ENCODE data around the gene NAPEPLD. TPM values are rescaled to one million over a fixed set of nuclear protein-coding genes. Genes with fewer than 3 reads are reported as not detected.
"Not testable (repeated sequence)": the region's sequence is repeated elsewhere in the genome, so short reads cannot be mapped to it uniquely, and the experiment has no call there.

NAPEPLD gene
- total RNA-seq, 1 donor from 2014 or later = 4.7 TPM

DNA sequence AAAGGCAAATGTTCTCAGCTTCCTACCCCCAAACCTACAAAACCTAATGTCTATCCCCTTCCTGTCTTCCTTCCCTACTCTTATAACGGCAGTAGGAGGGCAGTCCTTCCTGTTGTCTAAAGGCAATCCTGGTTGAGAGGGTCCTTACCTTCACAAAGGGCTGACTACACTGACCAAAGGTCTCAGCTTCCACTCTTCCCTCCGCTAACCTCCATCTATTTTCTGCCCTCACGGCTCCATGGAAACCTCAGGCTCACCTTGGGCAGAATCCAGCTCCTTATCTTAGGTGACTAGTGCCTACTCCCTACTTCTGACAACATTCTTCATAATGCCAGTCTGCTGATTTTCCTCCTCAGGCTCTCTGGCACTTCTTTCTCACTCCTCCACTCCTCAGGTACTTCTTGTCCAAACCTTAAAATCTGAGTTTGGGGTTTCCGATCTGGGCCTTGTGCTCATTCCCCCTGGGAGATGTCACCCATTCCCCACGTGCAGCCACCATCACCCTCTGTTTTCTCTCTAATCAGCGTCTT lies 74.8 kb downstream of the NAPEPLD start:
- no peak for DNase-seq (ENCODE audit: extremely low read depth, low read depth, low spot score)

DNA sequence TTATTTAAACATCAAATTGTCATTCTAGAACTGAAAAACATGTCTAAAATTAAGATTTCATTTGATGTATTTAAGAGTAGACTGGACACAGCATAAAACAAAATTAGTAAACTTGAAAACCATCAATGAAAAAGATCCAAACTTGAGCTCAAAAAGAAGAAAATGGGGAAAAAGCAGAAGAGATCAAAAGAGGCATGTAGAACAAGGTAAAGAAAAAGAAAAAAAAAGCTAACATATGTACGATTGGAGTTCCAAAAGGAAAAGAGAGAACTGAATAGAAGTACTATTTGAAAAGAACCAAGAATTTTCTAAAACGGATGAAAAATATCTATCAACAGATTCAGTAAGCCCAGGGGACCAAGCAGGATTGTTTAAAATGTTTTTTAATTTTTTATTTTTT lies 77.9 kb downstream of the NAPEPLD start:
- no peak for DNase-seq (ENCODE audit: extremely low read depth, low read depth, low spot score)

DNA sequence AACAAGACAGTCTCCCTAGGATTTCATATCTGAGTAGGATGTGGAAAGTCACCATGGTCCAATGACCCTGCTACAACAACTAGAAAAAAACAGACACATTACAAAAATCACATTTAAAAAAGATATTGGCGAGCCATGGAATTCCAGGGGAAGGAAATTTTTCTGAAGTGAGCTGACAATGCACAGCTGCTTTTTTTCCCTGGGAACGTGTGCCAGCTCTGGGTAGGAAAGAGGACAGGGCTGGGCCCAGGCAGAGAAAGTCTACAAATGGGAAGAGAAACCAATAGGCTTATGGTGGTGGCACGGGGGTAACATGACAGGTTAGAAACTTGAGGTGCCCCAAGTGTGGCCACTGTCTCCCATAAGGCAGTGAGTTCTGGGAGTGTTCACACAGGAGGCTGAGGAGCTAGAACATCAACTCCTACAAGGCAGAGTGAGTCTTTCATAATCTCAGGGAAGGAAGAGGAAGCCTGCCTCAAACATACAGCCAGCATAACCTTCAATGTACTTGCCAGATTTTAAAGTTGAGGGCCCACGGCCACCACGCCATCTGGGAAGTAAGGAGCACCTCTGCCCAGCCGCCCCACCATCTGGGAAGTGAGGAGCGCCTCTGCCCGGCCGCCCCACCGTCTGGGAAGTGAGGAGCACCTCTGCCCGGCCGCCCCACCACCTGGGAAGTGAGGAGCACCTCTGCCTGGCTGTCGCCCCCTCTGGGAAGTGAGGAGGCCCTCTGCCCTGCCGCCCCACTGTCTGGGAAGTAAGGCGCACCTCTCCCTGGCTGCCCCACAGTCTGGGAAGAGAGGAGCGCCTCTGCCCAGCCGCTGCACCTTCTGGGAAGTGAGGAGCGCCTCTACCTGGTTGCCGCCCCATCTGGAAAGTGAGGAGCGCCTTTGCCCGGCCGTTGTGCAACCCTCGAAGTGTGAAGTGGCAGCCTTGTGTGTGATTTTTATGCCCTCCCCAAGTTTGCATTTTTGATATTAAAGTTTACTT lies 80.2 kb downstream of the NAPEPLD start:
- no peak for DNase-seq (ENCODE audit: extremely low read depth, low read depth, low spot score)

- no peak for DNase-seq (ENCODE audit: extremely low read depth, low read depth, low spot score)
Measured at GRCh38 chr7:103065667-103066066, 83.2 kb downstream of the NAPEPLD start.

- no peak for DNase-seq (ENCODE audit: extremely low read depth, low read depth, low spot score)
Measured at GRCh38 chr7:103063895-103064294, 85.0 kb downstream of the NAPEPLD start.

DNA sequence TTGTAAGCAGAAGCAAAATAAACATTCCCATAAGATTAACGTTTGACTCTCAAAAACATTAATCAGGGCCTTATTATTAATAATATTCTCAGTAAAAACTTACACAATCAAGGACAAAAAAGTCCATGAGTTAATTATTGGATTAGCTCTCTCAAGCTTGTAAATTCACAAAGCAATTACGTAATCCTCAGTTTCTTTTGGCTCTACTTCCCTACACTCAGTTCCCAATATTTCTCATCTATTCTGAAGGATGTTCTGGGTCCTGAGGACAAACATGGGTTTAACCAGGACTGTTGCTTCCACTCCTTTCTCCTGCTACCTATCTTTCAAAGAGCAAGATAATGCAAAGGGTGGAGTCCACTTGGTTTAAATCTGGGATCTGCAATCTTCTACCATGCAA lies 89.4 kb downstream of the NAPEPLD start:
- no peak for DNase-seq (ENCODE audit: extremely low read depth, low read depth, low spot score)

GRCh38 chr7:103058122-103058521 lies 90.8 kb downstream of the NAPEPLD start:
- DNase-seq (ENCODE audit: extremely low read depth, low read depth, low spot score) = no peak

- DNase-seq (ENCODE audit: extremely low read depth, low read depth, low spot score) = not testable (repeated sequence)
Measured at GRCh38 chr7:103056006-103056405, 92.9 kb downstream of the NAPEPLD start.

GRCh38 chr7:103051519-103051918 lies 97.4 kb downstream of the NAPEPLD start:
- DNase-seq (ENCODE audit: extremely low read depth, low read depth, low spot score) = no peak

Other genes starting within 250 kb of the NAPEPLD start
- gene LRRC17, start 236.1 kb downstream of the NAPEPLD start, total RNA-seq = 34.6 and 71.4 TPM in 2 replicates
- 0.39 and 2.2 TPM in 2 replicates for gene FBXL13, start 74.3 kb downstream of the NAPEPLD start, total RNA-seq
- 22.1 and 28.6 TPM in 2 replicates for gene ARMC10, start 74.0 kb downstream of the NAPEPLD start, total RNA-seq
- 28.8 and 39.3 TPM in 2 replicates for gene PMPCB, start 148.3 kb upstream of the NAPEPLD start, total RNA-seq
- 12.0 and 20.0 TPM in 2 replicates for gene DNAJC2, start 195.7 kb upstream of the NAPEPLD start, total RNA-seq
- 152 and 153 TPM in 2 replicates for gene PSMC2, start 198.5 kb upstream of the NAPEPLD start, total RNA-seq